NCI-H2227 treated with DMSO at 0.1 percent for 48 hours (cell line): ENCODE results near the gene IKZF1.

Experiments
- DNase-seq: peaks from one replicate; lab custom pipeline; 2025; lab: John Stamatoyannopoulos, UW

The IKZF1 gene

DNA sequence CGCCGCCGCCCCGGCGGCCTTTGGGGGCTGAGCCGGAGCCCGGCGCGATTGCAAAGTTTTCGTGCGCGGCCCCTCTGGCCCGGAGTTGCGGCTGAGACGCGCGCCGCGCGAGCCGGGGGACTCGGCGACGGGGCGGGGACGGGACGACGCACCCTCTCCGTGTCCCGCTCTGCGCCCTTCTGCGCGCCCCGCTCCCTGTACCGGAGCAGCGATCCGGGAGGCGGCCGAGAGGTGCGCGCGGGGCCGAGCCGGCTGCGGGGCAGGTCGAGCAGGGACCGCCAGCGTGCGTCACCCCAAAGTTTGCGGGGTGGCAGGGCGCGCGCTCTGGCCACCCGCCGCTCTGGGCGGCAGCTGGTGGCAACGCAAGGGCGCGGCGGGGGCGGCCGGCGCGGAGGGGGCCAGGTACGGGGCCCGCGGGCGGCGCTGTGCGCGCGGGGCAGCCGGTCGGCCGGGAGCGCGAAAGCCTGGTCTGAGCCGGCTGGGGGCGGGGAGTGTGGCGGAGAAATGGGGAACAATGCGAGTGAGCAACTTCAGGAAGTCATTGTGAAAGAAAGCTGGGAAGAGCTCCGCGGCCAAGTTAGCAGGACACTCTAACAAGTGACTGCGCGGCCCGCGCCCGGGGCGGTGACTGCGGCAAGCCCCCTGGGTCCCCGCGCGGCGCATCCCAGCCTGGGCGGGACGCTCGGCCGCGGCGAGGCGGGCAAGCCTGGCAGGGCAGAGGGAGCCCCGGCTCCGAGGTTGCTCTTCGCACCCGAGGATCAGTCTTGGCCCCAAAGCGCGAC, at the start of gene IKZF1:
Gene IKZF1 (plus strand): TSS at position 588 of the 782 bp plus-strand sequence. CDS start 14,346 bp downstream, outside the sequence.
- DNase-seq, result no peak

DNA sequence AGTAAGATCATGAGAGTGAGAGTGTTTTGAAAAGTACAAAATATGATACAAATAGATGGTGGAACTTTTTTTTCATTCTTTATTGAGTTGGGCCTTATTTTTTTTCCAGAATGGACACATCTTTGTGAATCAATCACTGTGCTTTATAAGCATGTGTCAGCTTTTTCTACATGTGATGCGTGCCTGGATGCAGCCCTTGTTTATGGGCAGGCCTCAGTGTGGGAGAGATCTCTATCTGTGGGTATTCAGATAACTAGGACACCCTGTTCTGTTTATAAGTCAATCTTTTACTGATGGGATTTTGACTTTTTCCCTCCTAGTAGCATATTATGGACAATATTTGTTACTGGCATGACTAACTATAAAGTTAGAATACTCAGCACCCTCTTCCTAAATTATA, 42.9 kb upstream of the IKZF1 start:
- no peak for DNase-seq

DNA sequence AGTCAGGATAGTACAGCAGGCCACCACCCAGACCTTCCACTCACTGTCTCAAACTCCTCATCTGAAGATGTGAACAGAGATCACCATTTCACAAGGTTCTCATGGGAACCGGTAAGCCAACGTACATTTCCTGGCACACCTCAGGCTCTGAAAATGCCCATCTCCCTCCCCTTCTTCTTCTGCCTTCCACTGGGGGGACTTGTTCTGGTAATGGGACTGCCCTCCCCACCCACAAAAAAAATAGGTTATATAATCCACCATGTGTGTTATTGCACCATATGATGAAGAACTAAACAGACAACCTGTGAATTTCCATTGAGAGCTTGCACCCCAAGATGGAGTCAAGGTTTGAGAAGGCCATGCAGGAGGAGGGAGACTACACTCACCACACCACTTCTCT, 42.1 kb upstream of the IKZF1 start:
- no peak for DNase-seq

DNA sequence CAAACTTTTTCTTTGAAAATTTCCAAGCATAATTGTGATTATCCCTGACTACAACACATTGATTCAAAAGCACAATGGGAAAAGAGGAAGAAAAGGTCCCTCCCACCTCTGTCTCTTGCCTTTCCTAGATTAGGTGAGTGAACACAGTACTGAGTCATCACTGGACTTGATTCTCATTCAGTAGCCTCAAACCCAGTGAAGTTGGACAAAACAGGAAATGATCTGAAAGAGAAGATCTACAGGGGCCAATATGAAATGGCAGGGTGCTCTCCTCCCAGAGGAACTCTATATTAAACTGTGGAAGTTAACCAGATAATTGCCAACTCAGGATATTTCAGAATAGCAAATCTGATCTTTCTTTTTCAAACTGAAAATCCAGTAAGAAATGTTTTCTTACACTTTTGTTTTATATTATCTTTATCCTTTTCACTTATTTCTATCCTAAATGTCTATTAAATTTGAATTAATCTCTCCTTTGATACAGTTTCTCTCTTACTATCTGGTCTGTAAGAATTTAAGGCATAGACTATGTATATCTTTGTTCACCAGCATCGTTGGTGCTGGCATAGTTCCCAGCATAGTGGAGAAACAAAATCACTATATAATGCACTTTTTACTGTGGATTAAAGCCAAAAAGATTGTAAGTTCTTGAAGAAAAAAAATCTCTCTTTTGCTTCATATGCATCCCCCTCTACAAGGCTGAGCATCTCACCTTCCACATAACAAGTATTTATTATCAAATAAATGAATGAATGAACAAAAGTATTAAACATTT, 41.4 kb upstream of the IKZF1 start:
- DNase-seq, result no peak

DNA sequence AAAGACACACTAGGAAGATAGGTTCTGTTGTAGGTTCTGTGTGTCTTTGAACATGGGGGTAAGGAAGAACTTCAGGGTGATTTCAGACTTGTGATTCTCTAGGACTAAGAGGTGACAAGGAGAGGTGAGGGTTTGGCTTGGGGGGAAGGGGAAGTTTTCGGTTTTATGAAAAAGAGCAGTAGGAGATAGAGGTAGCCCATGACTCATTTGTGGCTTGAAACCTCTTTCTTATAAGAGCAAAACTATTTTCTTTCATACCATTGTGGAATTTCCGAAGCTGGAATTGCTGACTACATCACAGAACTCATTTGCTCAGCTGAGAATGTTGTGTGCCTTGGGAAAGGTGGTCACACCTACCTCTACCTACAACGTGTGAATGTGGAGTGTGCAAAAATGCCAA, 39.6 kb upstream of the IKZF1 start:
- DNase-seq, result no peak

DNA sequence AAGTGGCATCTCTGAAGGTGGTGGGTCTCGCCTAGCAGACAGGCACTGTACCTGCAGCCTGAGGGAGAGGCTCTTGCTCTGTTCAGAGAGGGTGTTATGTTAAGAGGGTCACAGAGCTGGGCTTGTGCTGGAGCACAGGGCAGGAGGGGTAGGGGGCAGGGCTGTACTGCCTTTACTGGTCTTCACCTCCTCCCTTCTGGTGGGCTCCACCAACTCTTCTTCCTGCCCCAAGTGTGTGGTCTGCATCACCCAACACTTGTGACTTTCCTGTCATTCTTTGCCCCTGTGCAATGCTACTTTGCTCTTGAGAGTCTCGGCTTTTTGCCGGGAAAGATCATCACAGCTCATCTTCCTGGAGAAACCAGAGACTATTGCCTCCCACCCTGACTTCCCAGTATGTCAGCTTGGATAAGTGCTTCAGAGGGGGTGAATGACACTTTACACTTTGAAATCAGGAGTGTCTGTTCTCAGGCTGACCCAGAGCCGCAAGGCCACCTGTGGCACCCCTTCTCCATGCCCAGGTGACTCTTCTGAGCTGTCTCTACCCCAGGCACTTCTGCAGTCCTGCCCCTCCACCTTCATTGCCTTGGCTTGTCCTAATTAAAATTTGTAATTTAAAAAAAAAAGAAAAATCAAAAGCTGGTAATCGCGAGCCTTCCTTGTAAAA, 38.4 kb upstream of the IKZF1 start:
- no peak for DNase-seq

DNA sequence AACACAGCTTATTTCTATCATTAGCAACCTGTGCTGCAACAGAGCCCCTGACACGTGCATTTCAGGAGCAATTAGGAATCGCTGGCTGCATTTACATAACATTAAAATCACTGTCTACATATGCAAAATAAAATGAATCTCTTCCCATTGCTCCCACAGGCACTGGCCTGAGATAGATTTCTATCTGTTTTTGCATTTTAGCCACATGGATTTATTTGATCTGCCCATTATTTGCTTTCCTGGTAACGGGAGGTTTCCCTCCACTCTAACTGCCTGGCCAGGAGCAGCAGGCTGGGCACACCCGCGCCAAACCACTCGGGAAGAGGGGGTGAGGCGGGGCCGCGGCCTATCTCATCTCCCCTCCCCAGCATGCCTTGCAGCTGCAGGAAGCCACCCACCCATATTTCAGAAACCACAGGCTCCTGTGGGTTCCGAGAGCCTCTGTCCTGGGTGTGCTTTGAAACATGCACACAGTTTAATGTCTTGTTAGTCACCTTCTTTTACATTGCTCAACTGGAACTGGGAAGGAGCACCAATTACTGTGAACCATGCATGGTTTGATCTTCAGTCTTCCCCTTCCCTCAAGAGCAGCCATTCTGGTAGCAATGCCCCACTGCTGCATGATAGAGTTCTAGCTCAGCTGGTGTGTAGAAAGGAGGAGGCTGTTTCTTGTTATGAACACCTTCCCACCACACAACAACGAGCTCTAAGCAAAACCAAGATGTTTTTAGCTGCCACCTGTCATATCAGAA, 37.7 kb upstream of the IKZF1 start:
- no peak for DNase-seq

DNA sequence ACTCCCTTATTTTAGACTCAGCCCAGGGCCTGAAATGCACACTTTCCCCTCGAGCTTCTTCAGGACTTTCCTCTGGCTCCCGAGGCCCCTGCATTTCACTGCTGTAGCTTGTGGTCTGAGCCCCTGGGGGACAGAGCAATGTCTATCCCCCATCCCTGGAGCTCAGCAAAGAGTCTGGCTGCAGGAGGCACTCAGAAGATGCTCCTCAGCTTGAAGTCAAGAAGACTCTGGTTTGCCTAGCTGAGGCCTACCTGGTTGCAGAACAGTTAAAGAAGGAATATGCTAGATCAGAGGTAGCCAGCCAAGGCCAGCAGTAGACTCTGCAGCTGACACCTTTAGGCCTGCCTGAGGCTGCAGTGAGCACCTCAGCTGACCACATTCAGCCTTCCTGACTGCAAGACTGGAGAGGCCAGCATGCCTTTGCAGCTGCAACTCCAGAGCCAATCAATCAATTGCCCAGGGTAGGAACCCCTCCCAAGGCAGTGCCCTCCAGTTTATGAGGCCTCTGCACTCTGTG, 36.9 kb upstream of the IKZF1 start:
- no peak for DNase-seq

DNA sequence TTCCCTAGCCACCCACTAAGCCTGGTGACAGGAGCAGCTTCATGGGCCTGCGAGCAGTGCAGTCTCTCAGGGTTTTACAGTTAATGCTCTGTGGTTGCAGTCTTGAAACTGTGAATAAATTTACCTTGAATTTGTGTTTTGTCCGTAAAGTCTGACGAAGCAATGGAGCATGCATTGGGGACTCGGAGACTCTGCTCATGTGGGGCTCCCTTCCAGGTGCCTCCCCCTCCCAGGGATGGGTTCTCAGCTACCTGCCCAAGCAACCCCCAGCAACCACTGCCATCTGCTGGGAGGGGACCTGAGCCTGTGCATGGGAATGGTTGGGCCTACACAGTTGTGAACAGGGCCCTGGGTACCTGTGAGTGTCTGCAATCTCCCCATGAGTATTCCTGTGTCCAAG, 36.3 kb upstream of the IKZF1 start:
- no peak for DNase-seq

DNA sequence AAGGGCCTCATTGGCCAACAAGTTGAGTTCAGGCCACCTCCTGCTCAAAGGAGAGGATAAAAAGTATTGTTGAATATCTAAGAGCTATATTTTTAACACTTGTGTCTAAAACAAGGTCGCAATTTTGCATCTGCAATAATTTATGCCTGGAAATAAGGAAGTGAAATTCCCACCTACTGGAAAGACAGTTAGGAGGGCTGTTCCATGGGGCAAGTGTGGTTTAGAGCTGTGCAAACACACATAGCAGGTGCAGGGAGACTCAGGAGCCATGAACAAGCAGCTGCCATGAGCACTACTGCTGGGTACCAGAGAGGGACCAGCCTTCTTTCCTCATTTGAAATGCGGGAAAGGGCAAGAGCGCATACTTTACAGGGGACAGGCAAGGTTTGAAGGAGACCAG, 35.5 kb upstream of the IKZF1 start:
- no peak for DNase-seq

DNA sequence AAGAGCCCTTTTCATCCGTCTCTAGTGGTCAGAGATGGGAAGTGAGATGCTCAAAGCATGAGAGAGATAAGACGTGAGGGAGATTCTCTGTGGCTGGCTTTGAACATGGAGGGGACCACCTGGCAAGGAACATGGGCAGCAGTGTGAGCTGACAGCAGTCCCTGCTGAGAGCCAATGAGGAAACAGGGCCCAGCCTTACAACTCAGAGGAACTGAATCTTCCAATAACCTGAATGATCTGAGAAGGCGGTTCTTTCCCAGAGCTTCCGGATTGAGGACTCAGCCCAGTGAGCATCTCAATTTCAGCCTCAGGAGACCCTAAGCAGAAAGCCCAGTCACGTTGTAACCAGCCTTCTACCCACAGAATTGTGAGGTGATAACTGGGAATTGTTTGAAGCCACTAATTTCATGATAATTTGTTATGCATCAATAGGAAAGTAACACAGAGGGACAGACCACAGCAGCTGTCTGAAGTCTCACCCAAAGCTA, 33.9 kb upstream of the IKZF1 start:
- no peak for DNase-seq

DNA sequence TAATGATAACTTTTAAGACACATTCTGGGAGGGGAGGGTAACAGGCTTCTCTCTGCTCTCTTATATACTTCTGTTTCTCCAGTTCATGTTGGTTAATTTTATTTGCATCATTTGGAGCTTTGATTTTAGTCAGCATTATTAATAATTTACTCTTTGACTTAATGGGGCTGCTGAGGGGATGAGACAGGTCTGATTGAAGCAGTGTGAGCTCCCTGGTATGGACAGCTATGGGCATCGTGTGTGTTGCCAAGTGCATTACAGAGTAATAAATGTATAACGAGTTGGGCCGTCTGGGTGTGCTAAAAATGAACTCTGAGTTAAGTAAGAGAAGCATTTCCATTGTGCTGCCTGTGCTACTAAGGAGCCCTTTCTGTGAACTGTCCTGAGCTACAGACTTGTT, 31.7 kb upstream of the IKZF1 start:
- DNase-seq, result no peak

DNA sequence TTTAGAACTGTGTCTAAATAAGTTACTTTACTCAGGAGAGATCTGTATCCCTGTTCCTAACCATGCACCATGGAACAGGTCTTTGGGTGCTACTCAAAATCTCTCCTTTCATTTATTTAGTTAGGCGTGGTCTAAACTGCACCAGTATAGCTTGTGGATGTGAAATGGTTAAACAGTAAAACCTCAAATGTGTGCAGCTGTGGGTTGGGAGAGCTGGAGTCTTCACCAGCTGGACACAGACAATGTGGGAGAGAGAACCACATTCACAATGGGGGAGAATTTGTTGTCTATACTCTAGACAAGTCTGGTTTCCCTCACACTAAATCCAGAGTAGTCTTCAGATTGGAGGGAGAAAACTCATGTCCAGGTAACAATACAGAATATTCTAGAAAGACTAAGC, 31.2 kb upstream of the IKZF1 start:
- no peak for DNase-seq

DNA sequence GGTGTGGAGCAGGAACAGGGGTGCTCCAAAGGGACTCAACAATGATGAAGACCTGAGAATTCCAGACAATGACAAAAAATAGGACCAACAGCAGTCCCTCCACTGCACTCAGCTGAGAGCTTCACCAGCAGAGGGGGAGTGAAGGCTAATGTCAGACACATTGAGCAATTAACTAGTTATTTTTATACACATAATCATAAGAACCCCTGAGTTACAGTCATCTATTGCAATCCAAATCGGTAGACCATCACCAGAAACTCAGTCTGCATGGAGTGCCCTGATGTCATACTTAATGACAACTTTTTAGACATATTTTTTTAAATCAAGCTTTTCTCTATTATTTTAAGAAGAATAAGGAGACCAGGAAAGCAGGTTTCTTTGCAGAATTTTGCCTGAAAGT, 30.6 kb upstream of the IKZF1 start:
- no peak for DNase-seq

DNA sequence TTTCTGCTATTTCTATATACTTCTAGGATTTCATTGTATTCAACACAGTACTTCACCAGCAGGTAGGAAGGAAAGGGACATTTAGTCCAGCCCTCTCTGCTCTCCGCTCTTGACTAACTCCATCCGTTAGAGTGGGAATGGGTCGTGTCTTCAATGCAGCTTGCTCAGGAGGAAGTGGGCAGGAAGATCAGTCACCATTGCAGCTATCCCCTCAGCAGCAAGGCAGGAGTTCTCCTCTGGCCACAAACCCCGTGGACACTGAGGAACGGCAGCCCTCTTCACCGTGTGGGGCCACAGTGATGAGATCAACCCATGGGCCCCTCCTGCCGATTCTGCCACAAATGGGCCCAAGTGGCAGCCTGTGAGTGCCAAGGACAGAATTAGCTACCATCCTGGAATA, 30.2 kb upstream of the IKZF1 start:
- DNase-seq, result no peak

DNA sequence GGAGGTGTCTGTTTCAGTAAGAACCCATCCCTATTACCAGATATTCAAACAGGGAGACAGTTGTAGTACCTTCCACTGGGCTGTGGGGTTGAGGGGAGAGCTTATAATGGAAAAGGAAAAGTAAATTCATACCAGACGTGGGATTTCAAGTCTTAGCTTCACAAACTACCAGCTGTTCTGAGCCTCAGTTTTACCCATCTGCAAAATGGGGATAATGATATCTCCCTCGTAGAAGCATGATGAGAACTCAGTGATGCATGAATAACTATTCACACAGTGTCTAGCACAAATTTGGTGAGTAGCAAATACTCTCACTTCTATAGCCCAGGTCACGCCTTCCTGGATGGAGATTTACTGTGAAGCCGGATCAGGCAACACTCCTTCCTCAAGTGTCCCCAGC, 29.1 kb upstream of the IKZF1 start:
- DNase-seq, result no peak

DNA sequence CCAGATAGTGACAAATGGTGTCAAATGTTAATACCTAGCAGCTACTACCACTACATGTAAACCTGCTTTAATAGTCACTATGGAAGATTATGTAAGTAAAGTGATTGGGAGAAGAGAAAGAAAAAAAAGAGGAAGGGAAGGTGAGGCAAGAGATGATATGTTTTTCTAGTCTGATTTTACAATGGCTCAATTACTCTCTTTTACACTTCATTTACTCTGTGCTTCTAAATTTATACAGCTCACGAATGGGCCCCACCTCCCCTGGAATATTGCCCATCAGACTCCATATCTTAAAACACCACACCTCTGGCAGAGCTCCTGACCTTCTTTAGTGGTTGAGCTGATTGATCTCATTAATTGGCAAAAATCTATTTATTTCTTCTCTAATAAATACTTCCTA, 28.0 kb upstream of the IKZF1 start:
- DNase-seq, result no peak

DNA sequence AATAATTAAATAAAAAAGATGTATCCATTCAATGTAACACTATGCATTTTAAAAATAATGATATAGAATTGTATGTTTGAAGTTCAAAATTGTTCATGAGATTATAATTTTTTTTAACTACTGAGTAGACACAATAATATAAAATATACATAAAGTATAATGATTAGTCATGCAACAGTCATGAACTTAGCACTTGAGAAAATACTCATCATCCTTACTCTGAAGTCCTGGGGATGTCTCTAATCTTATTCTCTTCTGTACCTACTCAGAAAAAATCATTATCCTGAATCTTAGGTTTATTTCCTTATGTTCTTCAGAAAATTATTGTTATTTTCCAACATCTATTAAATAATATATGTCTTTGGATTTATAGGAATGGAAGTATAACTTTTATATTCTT, 26.4 kb upstream of the IKZF1 start:
- no peak for DNase-seq

DNA sequence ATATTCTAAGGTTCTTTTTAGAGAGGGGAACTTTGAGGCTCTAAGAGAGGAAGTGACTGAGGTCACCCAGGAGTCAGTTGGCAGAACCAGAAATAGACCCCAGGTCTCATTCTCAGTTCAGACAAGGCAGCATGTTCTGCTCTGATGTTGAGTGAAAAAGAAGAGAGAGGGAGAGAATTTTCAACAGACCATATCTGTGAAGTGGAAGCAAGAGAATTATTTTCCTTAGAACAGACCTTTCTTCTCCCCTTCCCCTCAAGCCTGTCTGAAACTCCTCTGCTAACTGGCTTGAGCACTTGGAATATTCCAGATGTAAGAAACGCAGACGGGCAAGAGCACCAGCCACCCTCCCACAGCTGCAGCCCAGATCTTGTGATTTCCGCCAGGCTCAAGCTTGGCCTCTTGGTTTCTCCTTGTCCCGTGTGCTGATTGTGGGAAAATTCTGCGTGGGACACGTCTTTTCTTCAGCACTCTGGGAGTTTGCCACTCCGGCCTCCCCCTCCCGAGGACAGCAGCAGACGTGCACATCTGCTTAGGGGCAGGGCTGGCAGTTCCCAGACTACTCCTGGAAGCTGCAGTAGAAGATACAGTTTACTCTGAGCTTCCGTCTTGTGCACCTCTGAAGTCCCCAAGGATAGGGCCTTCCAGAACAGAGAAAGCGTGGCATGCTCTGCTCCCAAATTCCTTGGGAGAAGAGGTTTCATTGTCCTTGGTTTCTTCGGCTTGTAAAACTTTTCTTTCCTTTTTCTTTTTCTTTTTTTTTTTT, 22.7 kb upstream of the IKZF1 start:
- DNase-seq, result no peak

DNA sequence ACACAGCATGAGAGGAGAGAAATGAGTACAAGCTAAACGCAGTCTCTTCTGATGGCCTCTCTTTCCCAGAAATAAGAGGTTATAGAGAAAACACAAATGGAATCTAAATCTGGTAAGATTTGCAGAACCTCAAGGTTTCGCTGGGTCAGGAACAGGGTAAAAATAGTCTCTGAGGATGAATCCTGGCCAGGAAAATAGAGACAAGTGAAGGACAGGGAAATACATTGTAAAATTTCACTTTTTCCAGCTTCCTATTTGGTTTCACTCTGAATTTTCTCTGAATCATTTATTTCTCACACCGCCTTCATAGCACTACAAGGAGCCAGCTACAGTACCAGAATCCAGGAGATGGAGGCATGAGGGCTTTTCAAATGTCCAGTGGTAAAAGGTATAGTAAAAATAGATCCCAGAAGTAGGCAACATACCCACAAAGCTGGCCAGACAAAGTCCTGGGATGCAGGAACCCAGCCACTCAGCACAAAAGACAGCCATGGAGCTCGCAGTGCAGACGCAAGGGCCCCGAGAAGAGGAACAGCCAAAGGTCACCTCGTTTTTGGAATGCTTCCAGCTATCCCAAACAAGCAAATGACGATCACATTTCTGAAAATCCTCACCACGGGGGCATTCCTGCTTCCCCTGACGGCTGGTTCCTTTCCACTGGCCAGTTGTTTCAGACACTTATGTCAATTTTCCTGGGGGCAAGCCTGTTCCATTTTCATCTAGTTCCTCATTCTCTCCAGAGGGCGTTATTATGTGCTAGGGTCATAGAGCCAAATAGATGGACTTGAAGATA, 21.5 kb upstream of the IKZF1 start:
- no peak for DNase-seq
